ENCODE data around the gene SOCS1. TPM values are rescaled to one million over a fixed set of nuclear protein-coding genes. Genes with fewer than 3 reads are reported as not detected.
"Not testable (repeated sequence)": the region's sequence is repeated elsewhere in the genome, so short reads cannot be mapped to it uniquely, and the experiment has no call there.

Gene SOCS1
- total RNA-seq, 1 donor from 2014 or later: 15.3 TPM

- DNase-seq: peak; percentile 90
- no peak overlapping the region for H3K4me3 ChIP-seq
- no peaks in the 10 kb centered on the region for H3K27me3 ChIP-seq
- peak overlapping the region; percentile 78 for H3K27ac ChIP-seq
- H3K9me3 ChIP-seq: no peaks in the 10 kb centered on the region
- intact Hi-C loops (cut with DNase I): no loop called here
- H3K4me1 ChIP-seq: peaks cover 25% of the 10 kb centered on the region
- H3K36me3 ChIP-seq: no peaks in the 10 kb centered on the region
- ATAC-seq: peak; percentile 97
- TF ChIP-seq, protein P1, sequence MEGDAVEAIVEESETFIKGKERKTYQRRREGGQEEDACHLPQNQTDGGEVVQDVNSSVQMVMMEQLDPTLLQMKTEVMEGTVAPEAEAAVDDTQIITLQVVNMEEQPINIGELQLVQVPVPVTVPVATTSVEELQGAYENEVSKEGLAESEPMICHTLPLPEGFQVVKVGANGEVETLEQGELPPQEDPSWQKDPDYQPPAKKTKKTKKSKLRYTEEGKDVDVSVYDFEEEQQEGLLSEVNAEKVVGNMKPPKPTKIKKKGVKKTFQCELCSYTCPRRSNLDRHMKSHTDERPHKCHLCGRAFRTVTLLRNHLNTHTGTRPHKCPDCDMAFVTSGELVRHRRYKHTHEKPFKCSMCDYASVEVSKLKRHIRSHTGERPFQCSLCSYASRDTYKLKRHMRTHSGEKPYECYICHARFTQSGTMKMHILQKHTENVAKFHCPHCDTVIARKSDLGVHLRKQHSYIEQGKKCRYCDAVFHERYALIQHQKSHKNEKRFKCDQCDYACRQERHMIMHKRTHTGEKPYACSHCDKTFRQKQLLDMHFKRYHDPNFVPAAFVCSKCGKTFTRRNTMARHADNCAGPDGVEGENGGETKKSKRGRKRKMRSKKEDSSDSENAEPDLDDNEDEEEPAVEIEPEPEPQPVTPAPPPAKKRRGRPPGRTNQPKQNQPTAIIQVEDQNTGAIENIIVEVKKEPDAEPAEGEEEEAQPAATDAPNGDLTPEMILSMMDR (IDR thresholded peaks at IDR 0.05): no peak
These were observed 31.7 kb downstream of the SOCS1 start for GRCh38 chr16:11224096-11224893.

DNA sequence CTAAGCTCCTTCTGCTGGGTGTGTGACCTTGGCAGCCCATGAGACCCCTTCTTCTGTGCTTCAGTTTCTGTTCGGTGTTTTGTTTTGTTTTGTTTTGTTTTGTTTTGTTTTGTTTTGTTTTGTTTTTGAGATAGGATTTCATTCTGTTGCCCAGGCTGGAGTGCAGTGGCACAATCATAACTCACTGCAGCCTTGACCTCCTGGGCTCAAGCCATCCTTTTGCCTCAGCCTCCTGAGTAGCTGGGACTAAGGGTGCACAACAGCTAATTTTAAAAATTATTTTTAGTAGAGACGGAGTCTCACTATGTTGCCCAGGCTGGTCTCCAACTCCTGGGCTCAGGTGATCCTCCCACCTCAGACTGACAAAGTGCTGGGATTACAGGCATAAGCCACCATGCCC, 35.5 kb downstream of the SOCS1 start:
- H3K27ac ChIP-seq; ATAC-seq; DNase-seq; H3K36me3 ChIP-seq; intact Hi-C loops (cut with DNase I); H3K9me3 ChIP-seq; H3K27me3 ChIP-seq; H3K4me3 ChIP-seq: not testable (repeated sequence)
- peaks cover 24% of the 10 kb centered on the region for H3K4me1 ChIP-seq

DNA sequence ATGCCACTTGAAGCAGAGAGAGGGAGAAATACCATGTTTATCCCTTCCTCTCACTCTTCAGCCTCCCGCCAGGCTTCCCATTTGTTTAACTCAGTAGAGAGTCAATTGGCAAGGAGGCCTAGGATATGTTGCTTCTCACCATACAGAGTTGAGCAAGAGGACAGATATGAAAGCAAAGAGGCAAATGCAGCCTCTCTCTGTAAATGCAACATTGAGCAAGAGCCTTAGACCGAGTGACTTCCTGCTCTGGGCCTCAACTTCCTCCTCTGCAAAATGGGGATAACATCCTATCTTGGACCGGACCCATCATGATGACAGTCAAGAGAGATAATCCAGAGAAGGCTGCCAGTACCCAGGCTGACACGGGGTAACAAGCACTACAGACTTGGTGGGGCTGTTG, 36.8 kb downstream of the SOCS1 start:
- Histone ChIP-seq H3K36me3 (no peaks in the 10 kb centered on the region), H3K9me3 (peaks cover 7% of the 10 kb centered on the region), H3K27me3 (no peaks in the 10 kb centered on the region), H3K27ac (no peak overlapping the region), H3K4me3 (no peak overlapping the region), H3K4me1 (peaks cover 11% of the 10 kb centered on the region)
- intact Hi-C loops (cut with DNase I): no loop called here
- DNase-seq (no peak), ATAC-seq (peak; percentile 65)
- TF ChIP-seq, protein P1 (IDR thresholded peaks at IDR 0.05): no peak

GRCh38 chr16:11218604-11218962, 37.4 kb downstream of the SOCS1 start:
- no peak for ATAC-seq
- no peak for DNase-seq
- intact Hi-C loops (cut with DNase I): no loop called here
- Histone ChIP-seq H3K4me3 (no peak overlapping the region), H3K4me1 (peaks cover 6% of the 10 kb centered on the region), H3K9me3 (peaks cover 7% of the 10 kb centered on the region), H3K27me3 (no peaks in the 10 kb centered on the region), H3K36me3 (no peaks in the 10 kb centered on the region), H3K27ac (no peak overlapping the region)
- TF ChIP-seq, protein P1 (IDR thresholded peaks at IDR 0.05): peak; percentile 50

GRCh38 chr16:11217651-11218603, 38.1 kb downstream of the SOCS1 start:
- Histone ChIP-seq H3K27ac (no peak overlapping the region), H3K36me3 (no peaks in the 10 kb centered on the region), H3K27me3 (no peaks in the 10 kb centered on the region), H3K4me3 (no peak overlapping the region), H3K9me3 (peaks cover 7% of the 10 kb centered on the region), H3K4me1 (no peaks in the 10 kb centered on the region)
- intact Hi-C loops (cut with DNase I): no loop called here
- DNase-seq (no peak), ATAC-seq (no peak)
- TF ChIP-seq, protein P1 (IDR thresholded peaks at IDR 0.05): no peak

All from upper lobe of right lung (tissue), 1 donor.